IPS-20b (cell line): ENCODE data around the gene TECPR2.

Experiments
- H3K27ac ChIP-seq: one replicate; pipeline ENCODE4 v1.5.1; 2013; ENCODE audit warnings: low read length
- H3K27me3 ChIP-seq: 2 replicates; pipeline ENCODE4 v1.6.1; 2013; ENCODE audit warnings: mild to moderate bottlenecking, low read length, inconsistent platforms; ENCODE audit not compliant: insufficient read depth
- H3K36me3 ChIP-seq: 2 replicates; pipeline ENCODE4 v1.6.1; 2013; ENCODE audit warnings: low read depth, mild to moderate bottlenecking, inconsistent platforms, low read length, moderate library complexity; ENCODE audit not compliant: insufficient read depth
- H3K4me1 ChIP-seq: 2 replicates; pipeline ENCODE4 v1.6.1; 2013; ENCODE audit warnings: mild to moderate bottlenecking, control low read depth, inconsistent platforms, low read length, moderate library complexity; ENCODE audit not compliant: insufficient read depth
- H3K4me3 ChIP-seq: 2 replicates; pipeline ENCODE4 v1.5.1; 2013; ENCODE audit warnings: mild to moderate bottlenecking, low read length, inconsistent platforms
- H3K9ac ChIP-seq: 2 replicates; pipeline ENCODE4 v1.6.1; 2013; ENCODE audit warnings: low read depth, mild to moderate bottlenecking, inconsistent platforms, low read length, moderate library complexity
- H3K9me3 ChIP-seq: 2 replicates; pipeline ENCODE4 v1.6.1; 2013; ENCODE audit warnings: mild to moderate bottlenecking, low read depth, low read length, inconsistent platforms; ENCODE audit not compliant: insufficient read depth

The TECPR2 gene

GRCh38 chr14:102353126-102353619 is 9.6 kb upstream of the TECPR2 start:
- Histone ChIP-seq H3K9me3 (no peaks in the 10 kb centered on the region), H3K9ac (no peak overlapping the region), H3K27me3 (no peaks in the 10 kb centered on the region), H3K4me3 (no peak overlapping the region), H3K4me1 (no peaks in the 10 kb centered on the region), H3K27ac (no peak overlapping the region), H3K36me3 (peaks cover 54% of the 10 kb centered on the region)

GRCh38 chr14:102356280-102356679 is 6.5 kb upstream of the TECPR2 start:
- H3K4me3 ChIP-seq, result no peak overlapping the region
- H3K9me3 ChIP-seq, result no peaks in the 10 kb centered on the region
- no peak overlapping the region for H3K9ac ChIP-seq
- H3K36me3 ChIP-seq, result peaks cover 45% of the 10 kb centered on the region
- H3K27me3 ChIP-seq, result no peaks in the 10 kb centered on the region
- H3K27ac ChIP-seq, result no peak overlapping the region
- no peaks in the 10 kb centered on the region for H3K4me1 ChIP-seq

- Histone ChIP-seq H3K27ac (no peak overlapping the region), H3K4me3 (no peak overlapping the region), H3K9me3 (no peaks in the 10 kb centered on the region), H3K27me3 (peaks cover 6% of the 10 kb centered on the region; the same call in 1 of the 2 replicates), H3K36me3 (peaks cover 29% of the 10 kb centered on the region), H3K9ac (no peak overlapping the region), H3K4me1 (peaks cover 13% of the 10 kb centered on the region)
These were observed 3.4 kb upstream of the TECPR2 start for GRCh38 chr14:102359341-102359740.

DNA sequence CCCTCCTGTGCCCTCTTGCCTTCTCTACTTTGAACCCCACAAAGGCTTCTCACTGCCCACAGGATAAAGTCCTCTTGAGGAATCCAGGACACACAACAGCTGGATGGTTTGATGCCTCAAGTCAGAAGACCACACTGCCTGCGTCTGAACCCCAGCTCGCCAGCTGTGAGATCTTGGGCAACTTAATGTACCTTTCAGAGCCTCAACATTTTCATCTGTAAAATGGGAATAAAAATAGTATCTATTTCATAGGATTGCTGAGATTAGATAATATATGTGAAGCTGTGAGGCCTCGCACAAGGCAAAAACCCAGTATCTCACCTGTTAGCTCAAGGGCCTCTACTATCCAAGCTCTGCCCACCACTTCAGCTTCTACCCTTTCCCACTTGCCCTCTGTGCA is 2.4 kb upstream of the TECPR2 start:
- no peak overlapping the region for H3K9ac ChIP-seq
- H3K4me3 ChIP-seq, result no peak overlapping the region
- H3K36me3 ChIP-seq, result peaks cover 22% of the 10 kb centered on the region
- peaks cover 14% of the 10 kb centered on the region for H3K4me1 ChIP-seq
- no peaks in the 10 kb centered on the region for H3K9me3 ChIP-seq
- H3K27ac ChIP-seq, result no peak overlapping the region
- peaks cover 6% of the 10 kb centered on the region; the same call in 1 of the 2 replicates for H3K27me3 ChIP-seq

DNA sequence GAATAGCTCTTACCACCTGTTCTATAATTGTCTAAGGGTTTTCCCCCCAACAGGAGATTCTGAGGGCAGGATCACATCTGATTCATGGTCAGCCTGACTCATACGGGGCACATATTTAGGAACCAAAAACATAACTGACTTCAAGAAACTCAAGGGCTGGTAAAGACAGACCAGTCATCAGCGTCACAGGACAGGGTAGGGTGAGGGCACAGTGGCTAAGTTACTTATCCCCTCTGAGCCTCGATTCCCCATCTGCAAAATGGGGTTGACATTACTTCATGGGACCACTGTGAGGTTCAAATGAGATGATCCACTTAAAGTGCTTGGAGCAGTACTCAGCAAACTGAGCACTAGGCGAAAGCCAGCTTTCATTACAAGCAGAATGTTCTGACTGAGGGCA is 657 bp upstream of the TECPR2 start:
- peaks cover 14% of the 10 kb centered on the region for H3K4me1 ChIP-seq
- no peak overlapping the region for H3K27ac ChIP-seq
- H3K9me3 ChIP-seq, result no peaks in the 10 kb centered on the region
- peak overlapping the region; percentile 79; the same call in 1 of the 2 replicates for H3K9ac ChIP-seq
- H3K27me3 ChIP-seq, result peaks cover 6% of the 10 kb centered on the region; the same call in 1 of the 2 replicates
- peaks cover 15% of the 10 kb centered on the region for H3K36me3 ChIP-seq
- H3K4me3 ChIP-seq, result peak overlapping the region; percentile 91

DNA sequence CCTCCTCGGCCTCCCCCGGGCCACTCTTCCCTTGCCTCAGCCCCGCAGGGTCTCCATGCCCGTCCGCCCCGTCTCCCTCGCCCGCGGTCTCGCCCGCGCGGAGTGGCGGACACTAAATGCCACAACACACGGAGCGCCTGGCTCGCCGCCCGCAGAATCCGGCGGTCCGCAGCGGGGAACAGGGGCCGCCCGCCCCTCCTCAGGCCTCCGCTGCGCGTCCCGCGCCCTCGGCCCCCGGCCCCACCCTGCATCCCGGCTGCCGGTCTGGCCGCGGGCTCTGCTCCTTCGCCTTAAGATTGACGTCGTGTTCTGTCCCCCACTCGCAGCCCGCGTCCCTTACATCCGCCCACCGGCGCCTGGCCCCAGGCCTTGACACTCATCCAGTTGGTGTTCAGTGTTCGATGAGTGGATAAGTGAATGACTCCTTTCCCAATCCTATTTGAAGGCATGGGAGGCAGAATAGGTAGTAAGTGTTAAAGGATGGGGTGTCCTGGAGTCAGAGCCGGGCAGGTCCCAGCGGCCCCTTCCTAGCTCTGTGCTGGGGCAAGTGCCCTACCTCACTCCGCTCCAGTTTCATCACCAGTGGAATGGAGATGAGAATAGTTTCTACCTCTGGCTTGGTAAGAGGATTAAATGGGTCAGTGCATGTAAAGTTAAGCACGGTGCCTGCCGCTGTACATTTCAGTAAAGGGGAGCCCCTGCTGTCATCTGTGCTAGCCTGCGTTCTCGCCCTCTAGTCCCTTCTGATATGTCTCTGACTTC is 622 bp downstream of the TECPR2 start:
- H3K4me1 ChIP-seq, result peaks cover 14% of the 10 kb centered on the region
- H3K27ac ChIP-seq, result no peak overlapping the region
- H3K36me3 ChIP-seq, result peaks cover 8% of the 10 kb centered on the region
- peaks cover 6% of the 10 kb centered on the region; the same call in 1 of the 2 replicates for H3K27me3 ChIP-seq
- peak overlapping the region; percentile 91 for H3K4me3 ChIP-seq
- peak overlapping the region; percentile 79; the same call in 1 of the 2 replicates for H3K9ac ChIP-seq
- no peaks in the 10 kb centered on the region for H3K9me3 ChIP-seq

DNA sequence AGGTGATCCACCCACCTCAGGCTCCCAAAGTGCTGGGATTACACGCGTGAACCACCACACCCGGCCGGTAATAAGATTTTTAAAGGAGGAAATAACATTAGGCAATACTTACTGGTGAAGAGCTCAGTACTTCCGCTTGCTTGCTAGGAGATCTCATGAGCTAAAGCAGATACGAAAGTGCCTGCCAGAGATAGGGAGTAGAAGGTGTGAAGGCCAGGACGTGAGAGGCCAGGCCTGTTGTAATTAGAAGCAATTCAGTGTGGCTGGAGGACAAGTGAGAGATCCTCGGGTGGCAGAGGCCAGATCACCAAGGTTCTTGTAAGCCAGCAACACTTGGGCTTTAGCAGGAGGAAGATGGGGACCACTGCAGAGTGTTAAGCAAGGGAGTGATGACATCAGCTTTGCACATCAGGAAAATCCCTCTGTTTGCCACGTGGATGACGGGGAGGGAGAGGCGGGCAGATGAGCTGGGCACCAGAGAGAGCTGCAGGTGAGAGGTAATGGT is 7.6 kb downstream of the TECPR2 start:
- no peak overlapping the region for H3K27ac ChIP-seq
- H3K27me3 ChIP-seq, result no peaks in the 10 kb centered on the region
- H3K9ac ChIP-seq, result no peak overlapping the region
- no peak overlapping the region for H3K4me3 ChIP-seq
- no peaks in the 10 kb centered on the region for H3K9me3 ChIP-seq
- no peaks in the 10 kb centered on the region for H3K4me1 ChIP-seq
- no peaks in the 10 kb centered on the region for H3K36me3 ChIP-seq

DNA sequence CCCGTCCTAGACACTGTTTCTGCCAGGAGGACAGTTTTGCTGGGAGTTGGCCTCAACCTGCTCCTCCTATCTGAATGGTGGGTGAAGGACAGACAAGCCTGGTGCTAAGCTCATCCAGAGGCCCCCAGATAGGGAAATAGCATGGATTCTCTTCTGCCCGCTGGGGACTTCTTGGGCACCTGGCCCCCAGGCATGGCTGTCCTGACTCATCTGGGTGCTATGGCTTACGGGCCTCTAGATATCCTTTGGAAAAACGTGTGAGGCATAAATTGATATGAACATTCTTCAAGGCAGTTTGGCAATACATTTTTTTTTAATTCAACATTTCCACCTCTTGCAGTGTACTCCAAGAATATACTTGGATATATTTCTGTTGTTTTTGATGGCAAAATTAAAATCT is 8.6 kb downstream of the TECPR2 start:
- H3K9me3 ChIP-seq, result no peaks in the 10 kb centered on the region
- H3K9ac ChIP-seq, result no peak overlapping the region
- no peaks in the 10 kb centered on the region for H3K4me1 ChIP-seq
- H3K36me3 ChIP-seq, result no peaks in the 10 kb centered on the region
- H3K27ac ChIP-seq, result no peak overlapping the region
- no peak overlapping the region for H3K4me3 ChIP-seq
- H3K27me3 ChIP-seq, result no peaks in the 10 kb centered on the region

GRCh38 chr14:102373110-102373509 is 10.4 kb downstream of the TECPR2 start:
- H3K27ac ChIP-seq, result no peak overlapping the region
- H3K9ac ChIP-seq, result no peak overlapping the region
- H3K4me1 ChIP-seq, result no peaks in the 10 kb centered on the region
- H3K9me3 ChIP-seq, result no peaks in the 10 kb centered on the region
- peaks cover 13% of the 10 kb centered on the region for H3K36me3 ChIP-seq
- no peaks in the 10 kb centered on the region for H3K27me3 ChIP-seq
- H3K4me3 ChIP-seq, result no peak overlapping the region

DNA sequence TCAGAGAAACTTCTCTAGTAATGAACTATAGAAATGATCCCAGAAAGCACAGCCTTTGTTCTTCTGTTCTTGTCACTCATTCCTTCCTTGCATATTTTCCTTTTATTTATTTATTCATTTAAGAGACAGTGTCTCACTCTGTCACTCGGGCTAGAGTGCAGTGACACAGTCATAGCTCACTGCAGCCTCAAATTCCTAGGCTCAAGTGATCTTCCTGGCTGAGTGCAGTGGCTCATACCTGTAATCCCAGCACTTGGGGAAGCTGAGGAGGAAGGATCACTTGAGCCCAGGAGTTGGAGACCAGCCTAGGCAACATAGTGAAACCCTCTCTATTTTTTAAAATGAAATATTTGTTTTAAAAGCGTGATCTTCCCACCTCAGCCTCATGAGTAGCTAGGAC is 11.5 kb downstream of the TECPR2 start:
- no peak overlapping the region for H3K4me3 ChIP-seq
- peaks cover 17% of the 10 kb centered on the region for H3K36me3 ChIP-seq
- H3K27me3 ChIP-seq, result no peaks in the 10 kb centered on the region
- H3K27ac ChIP-seq, result no peak overlapping the region
- H3K4me1 ChIP-seq, result no peaks in the 10 kb centered on the region
- no peaks in the 10 kb centered on the region for H3K9me3 ChIP-seq
- H3K9ac ChIP-seq, result no peak overlapping the region

DNA sequence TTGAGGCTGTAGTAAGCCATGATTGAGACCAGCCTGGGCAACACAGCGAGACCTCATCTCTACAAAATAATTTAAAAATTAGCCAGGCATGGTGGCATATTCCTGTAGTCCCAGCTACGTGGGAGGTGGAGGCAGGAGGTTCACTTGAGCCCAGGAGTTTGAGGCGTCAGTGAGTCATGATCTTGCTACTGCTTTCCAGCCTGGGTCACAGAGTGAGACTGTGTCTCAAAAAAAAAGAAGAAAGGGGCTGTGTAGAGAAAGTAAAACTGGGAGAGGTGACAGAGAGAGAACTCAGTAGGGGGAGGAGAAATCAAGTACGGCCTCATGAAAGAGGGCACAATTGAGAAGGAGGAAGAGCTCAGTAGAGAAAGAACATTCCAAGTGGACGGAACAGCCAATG is 12.4 kb downstream of the TECPR2 start:
- Histone ChIP-seq H3K9me3 (no peaks in the 10 kb centered on the region), H3K36me3 (peaks cover 20% of the 10 kb centered on the region), H3K9ac (no peak overlapping the region), H3K4me3 (no peak overlapping the region), H3K27me3 (no peaks in the 10 kb centered on the region), H3K27ac (no peak overlapping the region), H3K4me1 (no peaks in the 10 kb centered on the region)

- Histone ChIP-seq H3K27me3 (no peaks in the 10 kb centered on the region), H3K4me3 (no peak overlapping the region), H3K9ac (no peak overlapping the region), H3K4me1 (no peaks in the 10 kb centered on the region), H3K36me3 (peaks cover 23% of the 10 kb centered on the region), H3K27ac (no peak overlapping the region), H3K9me3 (no peaks in the 10 kb centered on the region)
These were observed 15.0 kb downstream of the TECPR2 start for GRCh38 chr14:102377696-102378095.
